GM19395 (cell line): ENCODE measurements around the gene CMTM2.
A peak's percentile ranks its signal among the peaks of the same experiment; 100 is the strongest.

Experiments
- ATAC-seq: cut with Tn5 transposase; IDR thresholded peaks from one replicate; pipeline ENCODE4 v1.9.1; 2021; ENCODE audit warnings: mild to moderate bottlenecking, moderate library complexity; ENCODE audit not compliant: unreplicated experiment

The CMTM2 gene, protein sequence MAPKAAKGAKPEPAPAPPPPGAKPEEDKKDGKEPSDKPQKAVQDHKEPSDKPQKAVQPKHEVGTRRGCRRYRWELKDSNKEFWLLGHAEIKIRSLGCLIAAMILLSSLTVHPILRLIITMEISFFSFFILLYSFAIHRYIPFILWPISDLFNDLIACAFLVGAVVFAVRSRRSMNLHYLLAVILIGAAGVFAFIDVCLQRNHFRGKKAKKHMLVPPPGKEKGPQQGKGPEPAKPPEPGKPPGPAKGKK

GRCh38 chr16:66578651-66579531, at the start of gene CMTM2:
CMTM2 (plus strand) TSS chr16:66579463; CDS start chr16:66579608, 145 bp downstream.
- ATAC-seq: no peak

- ATAC-seq: no peak
Observed at GRCh38 chr16:66529475-66529874, 49.8 kb upstream of the CMTM2 start.

- ATAC-seq: no peak
Observed at GRCh38 chr16:66534376-66534799, 44.9 kb upstream of the CMTM2 start.

DNA sequence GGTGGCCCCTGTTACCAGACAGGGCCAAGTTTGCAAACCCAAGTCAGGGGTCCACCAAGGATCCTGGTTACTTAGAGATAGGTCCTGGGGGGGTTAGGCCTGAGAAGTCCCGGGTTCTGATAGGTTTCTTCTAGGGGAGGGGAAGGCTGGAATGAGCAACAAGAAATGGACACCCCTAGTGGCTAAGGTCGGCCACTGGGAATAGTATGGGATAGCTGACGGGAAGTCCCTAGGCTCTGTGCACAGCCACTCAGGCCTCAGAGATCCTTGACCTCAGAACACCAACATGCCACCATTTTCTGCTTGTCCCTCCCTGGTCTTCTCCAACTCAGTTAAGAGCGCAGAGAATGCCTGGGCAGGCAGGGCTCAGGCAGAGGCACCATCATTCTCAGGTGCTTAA, 42.7 kb upstream of the CMTM2 start:
- ATAC-seq: no peak

GRCh38 chr16:66537236-66537635, 42.0 kb upstream of the CMTM2 start:
- no peak for ATAC-seq

DNA sequence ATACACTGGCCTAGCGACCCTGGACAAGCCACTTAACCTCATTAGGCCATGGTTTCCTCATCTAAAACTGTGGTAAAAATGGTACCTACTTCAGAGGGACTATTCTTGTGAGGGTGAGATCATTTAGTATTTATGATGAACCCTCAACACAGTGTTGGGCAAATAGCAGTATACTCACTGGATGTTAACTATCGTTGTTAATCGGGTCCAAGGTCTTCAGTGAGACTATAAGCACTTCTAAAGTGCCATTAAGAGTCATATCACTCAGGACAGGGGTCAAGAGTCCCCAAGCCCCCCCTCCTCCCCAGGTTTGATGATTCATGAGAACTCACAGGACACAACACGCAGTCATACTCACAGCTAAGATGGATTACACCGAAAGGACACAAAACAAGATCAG, 40.4 kb upstream of the CMTM2 start:
- ATAC-seq: no peak

- peak; percentile 67 for ATAC-seq
Observed at GRCh38 chr16:66539623-66540469, 39.4 kb upstream of the CMTM2 start.

DNA sequence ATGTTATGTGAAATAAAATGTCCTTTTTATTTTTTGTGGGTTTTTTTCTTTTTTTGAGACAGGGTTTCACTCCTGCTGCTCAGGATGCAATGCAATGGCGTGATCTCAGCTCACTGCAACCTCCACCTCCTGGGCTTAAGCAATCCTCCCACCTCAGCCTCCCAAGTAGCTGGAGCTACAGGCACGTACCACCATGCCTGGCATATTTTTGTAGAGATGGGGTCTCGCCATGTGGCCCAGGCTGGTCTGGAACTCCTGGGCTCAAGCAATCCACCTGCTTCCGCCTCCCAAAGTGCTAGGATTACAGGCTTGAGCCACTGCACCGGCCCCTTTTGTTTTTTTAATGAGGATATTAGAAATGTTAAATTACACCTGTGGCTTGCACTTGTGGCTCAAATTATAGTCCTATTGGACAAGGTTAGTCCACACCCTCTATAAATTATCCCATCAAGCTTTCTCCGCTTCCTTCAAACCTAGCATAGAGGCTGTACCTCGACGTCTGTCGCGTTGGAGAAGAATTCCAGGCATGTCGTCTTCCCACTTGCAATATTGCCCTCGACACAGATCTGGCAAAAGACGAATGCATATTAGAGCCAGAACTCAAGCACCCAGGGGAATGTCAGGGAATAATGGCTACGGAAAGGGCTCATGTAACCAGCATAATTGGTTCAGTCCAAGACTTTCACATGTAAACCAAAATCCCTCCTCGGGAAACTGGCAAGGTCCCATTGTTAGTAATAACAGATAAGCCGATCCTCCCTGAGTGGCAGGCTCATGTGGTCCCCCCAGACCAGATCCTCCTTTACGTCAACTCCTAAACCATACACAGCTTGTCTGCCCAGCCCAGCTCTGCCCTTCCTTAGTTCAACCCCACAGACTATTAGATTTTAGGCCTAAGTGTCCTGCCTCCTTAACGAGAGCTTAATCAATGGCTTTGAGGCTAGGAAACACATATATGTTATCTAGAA, 37.6 kb upstream of the CMTM2 start:
- no peak for ATAC-seq

- no peak for ATAC-seq
Observed at GRCh38 chr16:66542396-66542795, 36.9 kb upstream of the CMTM2 start.

- ATAC-seq: no peak
Observed at GRCh38 chr16:66543541-66543940, 35.7 kb upstream of the CMTM2 start.

DNA sequence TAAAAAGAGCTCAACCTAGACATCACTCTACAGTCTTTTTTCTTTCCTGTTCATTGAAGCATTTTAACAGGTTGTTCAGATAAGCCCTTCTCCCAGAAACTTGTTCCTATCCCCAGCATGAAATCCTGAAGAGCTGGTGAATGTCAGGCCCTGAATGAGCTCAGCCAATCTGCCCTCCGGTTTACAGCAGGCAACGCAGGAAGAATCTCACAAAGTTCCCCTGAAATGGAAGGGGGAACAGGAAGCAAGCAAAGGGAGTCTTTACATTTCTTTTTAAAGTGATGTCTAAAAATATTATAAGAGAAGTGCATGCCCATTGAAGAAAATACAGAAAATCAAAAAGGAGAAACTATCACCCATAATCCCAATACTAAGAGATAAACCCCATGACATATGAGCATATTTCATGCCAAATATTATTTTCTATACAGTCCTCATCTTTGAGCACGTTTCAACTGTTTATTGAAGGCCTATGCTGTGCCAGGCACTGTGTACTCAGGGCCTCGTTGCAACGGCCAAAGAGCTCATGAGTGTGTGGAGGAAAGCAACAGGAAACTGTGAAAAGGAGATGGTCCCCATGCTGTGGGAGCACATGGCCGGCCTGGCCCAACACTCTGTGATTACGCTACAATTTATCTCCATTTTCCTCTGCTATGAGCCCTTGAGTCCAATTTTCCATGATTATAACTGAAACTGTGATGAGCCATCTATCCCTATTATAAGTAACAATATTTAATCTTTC, 35.1 kb upstream of the CMTM2 start:
- no peak for ATAC-seq

GRCh38 chr16:66547101-66547989, 31.9 kb upstream of the CMTM2 start:
- ATAC-seq: no peak

- ATAC-seq: no peak
Observed at GRCh38 chr16:66548068-66548467, 31.2 kb upstream of the CMTM2 start.

DNA sequence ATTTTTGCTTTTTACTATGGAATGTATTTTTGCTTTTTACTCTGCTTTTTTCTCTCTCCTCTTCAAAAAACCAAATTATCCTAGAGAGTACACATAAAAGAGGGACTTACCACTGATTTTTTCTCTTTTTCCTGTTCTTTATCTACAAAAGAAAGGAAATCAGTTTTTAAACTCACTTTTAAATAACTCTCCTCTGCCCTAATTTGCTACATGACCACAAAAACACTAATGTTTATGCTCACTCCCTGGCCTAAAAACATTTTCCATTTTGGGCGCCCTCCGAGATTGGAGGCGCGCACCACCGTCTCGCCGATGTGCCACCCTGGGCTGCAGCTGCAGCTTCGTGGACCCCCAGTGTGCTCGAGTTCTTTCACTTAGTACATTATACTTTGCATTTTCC, 30.4 kb upstream of the CMTM2 start:
- ATAC-seq: no peak

GRCh38 chr16:66549284-66550131, 29.8 kb upstream of the CMTM2 start, which contains the start of gene TK2:
TK2 (minus strand) TSS chr16:66550122; CDS start chr16:66550061, 61 bp downstream.
- ATAC-seq: peak; percentile 40

DNA sequence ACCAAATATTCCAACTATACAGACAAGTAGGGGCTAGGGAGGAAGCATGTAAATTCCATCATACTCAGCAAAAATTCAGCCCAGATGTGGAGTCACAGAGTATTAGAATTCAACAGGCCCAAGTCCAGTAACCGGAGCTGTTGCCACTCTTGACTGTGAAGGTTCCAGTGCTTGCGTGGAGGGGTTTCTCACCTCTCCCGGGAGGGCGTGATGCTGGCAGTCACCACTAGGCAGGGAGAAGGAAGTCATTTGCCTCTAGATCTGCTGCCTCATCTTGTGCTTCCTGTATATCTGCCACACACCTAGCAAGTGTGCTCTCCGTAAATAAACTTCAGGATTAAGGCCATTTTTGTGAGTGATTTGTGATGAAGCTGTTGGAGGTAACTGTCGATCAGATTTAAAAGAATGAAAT, 27.9 kb upstream of the CMTM2 start:
- no peak for ATAC-seq

GRCh38 chr16:66551788-66552285, 27.4 kb upstream of the CMTM2 start:
- ATAC-seq: peak; percentile 6
